NCI-H2196 treated with DMSO at 0.1 percent for 48 hours (cell line): ENCODE data around the gene PRSS53.
"Not testable (repeated sequence)": the region's sequence is repeated elsewhere in the genome, so short reads cannot be mapped to it uniquely, and the experiment has no call there.

Source experiments
- DNase-seq: peaks from one replicate; lab custom pipeline; 2025; ENCODE audit not compliant: unreplicated experiment; lab: John Stamatoyannopoulos, UW

Gene PRSS53

DNA sequence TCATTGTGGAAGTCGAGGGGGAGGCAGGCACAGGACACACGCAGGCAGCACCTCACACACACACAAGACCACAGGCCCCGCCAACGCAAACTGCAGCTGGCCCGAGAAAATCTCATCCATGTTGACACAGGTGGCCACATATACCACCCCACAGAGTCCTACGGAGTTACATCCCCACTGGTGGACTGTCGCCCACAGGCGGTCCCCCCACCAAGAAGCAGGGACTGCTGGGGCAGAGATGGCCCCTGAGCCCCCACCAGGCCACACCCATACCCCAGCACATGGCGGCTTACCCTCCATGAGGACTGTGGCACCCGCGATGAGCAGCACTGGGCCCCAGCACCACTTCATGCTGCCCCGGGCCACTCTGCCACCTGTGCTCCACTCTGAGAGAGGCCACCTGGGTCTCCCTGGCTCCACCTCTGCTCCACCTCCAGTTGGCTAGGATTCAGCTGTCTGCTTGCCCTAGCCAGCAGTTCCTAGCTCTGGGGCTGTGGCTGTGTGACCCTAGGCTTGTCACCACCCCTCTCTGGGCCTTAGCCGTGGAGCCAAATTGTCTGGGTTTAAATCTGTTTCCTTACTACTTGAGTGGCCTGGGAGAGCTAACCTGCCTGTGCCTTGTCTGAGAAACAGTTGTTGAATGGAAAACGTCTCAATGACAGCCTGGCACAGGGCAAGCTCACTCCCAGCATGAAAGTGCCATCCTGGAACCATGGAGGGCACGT, at the start of gene PRSS53:
PRSS53 (minus strand) TSS at position 485 of the 725 bp plus-strand sequence; CDS start at position 351, 134 bp downstream.
- DNase-seq: no peak

DNA sequence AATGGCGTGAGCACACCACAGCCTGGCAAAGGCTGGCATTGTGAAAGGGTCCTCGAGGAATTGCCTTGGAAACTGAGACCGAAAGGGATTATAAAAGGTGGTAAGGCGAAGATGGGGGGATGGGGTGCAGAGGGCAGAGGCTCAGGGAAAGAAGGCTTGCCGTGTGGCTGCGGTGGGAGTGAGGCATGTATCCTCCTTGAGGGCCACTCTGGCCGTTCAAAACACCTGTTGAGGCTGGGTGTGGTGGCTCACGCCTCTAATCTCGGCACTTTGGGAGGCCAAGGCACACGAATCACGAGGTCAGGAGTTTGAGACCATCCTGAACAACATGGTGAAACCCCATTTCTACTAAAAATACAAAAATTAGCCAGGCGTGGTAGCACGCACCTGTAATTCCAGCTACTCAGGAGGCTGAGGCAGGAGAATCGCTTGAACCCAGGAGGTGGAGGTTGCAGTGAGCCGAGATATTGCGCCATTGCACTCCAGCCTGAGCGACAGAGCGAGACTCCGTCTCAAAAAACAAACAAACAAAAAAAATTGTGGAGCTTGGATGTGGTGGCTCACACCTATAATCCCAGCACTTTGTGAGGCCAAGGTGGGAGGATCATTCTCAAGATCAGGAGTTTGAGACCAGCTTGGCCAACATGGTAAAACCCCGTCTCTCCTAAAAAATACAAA, 48.2 kb upstream of the PRSS53 start:
- DNase-seq: not testable (repeated sequence)

DNA sequence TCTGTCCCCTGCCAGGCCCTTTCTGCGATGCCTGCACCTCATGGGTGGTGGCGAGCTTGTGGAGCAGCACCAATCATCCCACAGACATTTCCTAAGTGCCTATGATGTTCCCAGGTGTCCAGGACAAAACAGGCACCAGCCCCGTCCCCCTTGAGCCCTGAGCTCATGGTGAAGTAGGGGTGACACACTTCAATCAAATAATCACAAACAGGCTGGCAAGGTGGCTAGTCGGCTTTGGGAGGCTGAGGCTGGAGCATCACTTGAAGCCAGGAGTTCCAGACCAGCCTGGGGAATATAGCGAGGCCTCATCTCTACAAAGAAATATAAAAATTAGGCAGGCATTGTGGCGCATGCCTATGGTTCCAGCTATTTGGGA, 47.5 kb upstream of the PRSS53 start:
- no peak for DNase-seq

DNA sequence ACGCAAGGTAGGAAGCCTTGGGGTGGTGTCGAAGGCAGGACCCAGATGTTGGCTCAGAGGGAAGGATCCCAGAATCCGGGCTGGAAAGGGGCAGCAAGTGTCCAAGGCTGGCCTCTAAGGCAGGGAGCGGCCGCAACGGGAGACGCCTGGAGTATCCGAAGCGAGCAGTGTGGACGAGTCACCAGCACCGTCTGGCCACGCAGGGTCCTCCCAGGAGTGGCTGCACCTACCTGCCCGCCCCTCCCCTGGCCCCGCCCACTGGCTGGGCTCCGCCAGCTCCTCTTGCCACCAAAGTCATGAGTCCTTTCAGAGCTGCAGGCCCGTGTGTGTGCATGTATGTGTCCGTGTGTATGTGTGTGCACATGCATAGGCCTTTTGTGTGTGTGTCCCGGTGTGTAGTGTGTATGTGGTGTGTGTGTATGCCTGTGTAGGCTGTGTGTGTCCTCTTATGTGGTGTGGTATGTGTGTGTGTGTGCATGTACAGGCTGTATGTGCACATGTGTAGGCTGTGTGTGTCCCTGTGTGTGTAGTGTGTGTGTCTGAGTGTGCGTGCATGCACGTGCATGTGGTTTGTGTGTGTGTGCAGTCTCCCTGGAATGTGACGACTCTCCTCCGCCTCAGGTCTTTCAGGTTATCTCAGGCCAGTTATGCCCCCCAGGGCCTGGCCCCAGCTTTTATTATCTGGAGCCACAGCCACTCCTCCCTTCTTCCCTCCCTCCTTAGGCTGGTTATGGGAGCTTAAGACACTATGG, 47.0 kb upstream of the PRSS53 start, which contains the start of gene PRSS8:
PRSS8 (minus strand) TSS at position 193 of the 752 bp plus-strand sequence. CDS start 229 bp downstream, outside the sequence.
- DNase-seq: peak; percentile 24

DNA sequence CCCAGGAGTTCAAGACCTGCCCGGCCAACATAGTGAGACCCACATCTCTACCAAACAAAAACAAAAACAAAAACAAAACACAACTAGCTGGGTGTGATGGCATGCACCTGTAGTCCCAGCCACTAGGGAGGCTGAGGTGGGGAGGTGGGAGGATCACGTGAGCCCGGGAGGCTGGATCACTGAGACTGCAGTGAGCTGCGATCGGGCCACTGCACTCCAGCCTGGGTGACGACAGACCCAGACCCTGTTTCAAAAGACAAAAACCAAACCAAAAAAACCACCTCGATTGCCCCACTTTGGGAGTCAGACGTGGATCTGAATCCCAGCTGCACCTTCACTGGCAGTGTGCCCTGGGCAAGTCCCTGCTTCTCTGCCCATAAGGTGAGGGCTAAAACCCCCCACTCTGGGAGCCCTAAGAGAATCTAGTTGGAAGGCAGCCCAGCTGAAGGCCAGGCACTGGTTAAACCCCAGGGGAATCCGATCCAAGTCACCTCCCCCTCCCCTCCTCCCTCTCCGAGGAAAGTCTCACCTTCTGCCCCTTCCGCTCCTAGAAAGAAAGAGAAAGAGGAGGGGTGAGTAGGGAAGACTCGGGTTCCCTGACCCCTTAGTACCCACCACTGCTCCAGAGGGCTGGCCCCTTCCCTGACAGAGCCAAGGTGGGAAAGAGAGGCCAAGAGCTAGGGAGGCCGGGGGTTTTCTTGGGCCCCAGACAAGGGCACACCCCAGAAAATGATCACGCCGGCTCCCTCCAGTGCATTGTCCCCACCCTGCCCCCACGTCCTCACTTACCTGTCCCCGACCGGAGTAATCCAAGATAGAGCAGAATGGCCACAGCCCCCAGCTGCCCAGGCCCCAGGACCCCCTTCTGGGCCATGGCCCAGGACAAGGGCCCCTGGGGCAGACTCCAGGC, 46.1 kb upstream of the PRSS53 start:
- peak; percentile 24 for DNase-seq

DNA sequence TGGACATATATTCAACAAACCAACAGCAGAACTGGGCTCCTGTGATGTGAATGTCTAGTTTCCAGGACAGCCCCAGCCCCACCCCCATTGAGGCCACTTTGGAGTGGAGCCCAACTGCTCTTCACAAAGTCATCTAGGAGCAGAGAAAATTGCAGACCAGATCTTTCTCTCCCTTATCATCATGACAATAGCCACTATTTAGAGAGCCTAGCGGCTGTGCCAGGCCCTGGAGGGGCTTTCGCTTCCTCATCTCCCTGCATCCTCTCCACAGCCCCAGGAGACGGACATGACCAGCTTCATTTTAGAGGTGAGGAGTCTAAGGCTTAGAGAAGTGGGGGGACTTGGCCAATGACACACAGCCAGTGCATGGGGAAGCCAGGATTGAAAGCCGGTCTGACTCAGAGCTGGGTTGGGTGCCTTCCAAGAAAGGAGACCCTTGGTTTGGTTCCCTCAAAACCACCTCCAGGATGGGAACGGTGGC, 45.4 kb upstream of the PRSS53 start:
- no peak for DNase-seq

DNA sequence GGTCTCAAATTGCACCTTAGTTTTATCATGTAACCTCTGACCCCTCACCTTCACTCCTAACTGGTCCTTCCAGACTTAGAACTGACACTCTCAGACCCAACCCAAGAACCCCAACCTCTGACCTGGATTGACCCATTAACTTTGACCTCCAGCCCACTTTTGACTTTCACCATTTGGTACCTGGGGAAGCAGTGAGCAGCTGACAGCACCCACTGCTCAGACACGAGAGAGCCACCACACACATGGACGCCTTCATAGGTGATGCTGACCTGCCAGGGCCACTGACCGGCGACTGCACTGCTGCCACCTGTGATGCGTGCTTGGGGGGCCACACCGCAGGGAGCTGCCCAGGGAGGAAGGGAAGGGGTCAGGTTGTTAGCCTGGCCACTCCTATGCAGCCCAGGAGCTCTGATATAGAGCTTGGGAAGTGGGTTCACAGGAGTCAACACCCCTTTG, 44.3 kb upstream of the PRSS53 start:
- DNase-seq: no peak

DNA sequence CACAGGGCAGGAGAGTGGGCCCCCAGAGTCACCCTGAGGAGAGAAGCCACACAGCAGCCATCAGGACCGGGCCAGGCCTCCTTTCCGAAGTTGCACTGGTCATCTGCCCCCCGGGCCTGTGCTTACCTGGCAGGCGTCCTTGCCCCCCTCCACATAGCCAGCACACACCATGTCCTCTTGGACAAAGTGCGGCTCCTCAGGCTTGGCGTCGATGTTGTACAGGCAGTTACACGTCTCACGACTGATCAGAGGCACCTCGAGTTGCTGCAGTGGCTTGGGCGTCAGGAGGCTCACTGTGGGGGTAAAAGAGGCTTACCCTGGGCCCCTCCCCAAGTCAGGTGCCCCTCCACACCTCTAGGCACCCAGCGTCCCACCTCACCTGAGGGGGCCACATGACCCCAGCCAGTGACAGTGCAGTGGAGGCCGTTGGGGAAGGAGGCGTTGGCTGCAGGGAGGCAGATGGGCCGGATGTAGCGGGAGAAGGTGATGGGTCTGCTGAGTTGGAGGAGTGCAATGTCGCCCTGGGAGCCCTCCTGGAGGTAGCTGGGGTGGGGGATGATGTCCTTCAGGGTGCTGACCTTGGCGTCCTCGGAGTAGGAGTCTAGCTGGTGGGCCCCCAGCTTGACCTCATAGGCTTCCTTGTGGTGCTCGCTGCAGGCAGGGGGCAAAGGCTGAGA, 43.7 kb upstream of the PRSS53 start:
- DNase-seq: no peak

DNA sequence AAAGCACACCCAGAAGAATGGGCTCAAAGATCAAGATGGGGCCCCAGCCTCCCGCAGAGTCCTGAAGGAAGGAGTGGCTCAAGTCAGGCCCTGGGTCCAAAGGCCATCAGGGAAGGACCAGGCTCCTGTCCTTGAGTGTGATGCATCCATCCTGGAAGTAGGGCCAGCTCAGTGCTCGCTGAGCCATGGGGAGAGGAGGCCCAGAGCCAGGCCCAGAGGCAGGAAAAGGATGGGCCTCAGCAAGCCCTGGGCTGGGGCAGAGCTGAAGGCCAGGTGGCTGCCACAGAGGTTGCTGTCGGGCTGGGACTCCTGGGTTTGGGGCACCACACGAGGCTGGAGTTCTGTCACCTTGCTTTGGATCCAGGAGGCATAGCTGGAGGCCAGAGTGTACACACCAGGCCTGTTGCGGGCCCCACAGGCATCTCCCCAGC, 43.1 kb upstream of the PRSS53 start:
- DNase-seq: no peak

DNA sequence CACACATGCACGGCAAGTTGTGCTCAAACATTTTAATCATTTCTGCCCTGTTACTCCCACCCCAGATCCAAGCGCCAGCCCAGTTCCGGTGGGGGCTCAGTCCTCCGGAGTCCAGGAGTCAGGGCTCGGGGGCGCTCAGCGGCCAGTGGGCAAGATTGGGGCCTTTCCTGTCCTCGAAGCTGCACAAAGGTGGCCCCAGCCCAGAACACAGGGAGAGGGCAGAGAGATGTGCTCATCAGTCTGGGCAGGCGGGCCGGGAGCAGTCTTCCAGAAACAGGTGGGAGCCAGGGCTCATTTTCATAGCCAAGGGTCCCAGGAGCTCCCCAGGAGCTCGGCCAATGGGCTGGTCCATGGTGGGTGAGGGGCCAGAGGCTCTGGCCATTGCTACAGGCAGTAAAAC, 42.7 kb upstream of the PRSS53 start:
- DNase-seq: no peak

DNA sequence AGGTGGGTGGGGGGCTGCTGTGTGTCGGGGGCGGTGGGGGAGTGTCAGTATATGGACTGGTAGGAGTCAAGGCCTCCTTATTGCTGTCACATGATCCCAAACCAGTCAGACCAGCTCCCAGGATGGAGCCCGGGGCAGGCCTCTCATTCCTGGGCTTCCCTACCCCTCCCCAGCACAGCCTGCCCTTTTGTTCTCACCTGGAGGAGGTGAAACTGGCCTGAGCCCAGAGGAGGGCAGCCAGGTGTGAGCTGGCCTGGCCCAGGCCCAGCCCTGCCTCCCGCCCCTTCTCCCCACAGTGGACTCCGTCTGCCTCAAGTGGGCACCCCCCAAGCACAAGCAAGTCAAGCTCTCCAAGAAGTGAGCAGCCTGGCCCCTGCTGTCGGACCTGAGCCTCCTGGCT, 42.2 kb upstream of the PRSS53 start:
- DNase-seq: peak; percentile 67

DNA sequence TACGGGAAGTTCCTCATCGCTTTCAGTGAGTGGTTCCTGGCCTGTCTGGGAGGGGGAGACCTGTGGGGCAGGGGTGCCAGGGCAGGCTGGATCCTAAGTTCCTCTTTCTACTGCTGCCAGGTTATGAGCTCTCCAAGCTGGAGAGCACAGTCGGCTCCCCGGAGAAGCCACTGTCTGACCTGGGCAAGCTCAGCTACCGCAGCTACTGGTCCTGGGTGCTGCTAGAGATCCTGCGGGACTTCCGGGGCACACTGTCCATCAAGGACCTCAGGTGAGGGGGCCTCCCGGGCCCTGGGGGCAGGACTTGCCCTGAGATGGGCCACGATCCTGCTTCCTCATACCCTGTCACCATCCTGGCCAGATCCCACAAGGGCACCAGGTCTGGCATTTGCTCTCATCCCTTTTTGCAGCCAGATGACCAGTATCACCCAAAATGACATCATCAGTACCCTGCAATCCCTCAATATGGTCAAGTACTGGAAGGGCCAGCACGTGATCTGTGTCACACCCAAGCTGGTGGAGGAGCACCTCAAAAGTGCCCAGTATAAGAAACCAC, 41.7 kb upstream of the PRSS53 start:
- peak; percentile 46 for DNase-seq

DNA sequence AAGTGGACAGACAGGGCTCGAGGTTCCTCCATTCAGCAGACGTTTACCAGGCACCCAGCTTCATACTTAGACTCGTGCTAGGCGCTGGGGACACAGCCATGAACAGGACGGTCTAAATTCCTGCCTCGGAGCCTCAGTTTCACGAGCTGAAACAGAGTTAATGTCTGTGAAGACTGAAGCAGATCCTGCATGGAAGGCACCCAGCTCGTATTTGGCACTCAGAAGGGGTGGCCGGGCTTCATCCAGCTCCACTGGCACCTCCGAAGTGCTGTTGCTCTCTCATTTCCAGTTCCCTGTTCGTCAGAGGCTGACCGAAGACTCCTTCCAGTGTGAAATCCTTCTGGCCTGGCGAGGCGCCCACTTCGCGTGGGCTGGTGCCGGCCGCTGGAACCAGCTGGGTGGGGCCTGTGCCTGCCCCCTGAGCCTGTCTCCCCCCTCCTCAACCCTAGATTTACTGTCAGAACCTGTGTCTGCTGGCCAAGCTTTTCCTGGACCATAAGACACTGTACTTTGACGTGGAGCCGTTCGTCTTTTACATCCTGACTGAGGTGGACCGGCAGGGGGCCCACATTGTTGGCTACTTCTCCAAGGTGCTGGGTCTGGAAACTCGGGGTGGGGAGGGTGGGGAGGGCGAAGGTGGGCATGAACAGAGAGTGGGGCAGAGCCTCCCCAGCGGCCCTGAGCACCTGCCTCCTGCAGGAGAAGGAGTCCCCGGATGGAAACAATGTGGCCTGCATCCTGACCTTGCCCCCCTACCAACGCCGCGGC, 41.0 kb upstream of the PRSS53 start:
- no peak for DNase-seq

DNA sequence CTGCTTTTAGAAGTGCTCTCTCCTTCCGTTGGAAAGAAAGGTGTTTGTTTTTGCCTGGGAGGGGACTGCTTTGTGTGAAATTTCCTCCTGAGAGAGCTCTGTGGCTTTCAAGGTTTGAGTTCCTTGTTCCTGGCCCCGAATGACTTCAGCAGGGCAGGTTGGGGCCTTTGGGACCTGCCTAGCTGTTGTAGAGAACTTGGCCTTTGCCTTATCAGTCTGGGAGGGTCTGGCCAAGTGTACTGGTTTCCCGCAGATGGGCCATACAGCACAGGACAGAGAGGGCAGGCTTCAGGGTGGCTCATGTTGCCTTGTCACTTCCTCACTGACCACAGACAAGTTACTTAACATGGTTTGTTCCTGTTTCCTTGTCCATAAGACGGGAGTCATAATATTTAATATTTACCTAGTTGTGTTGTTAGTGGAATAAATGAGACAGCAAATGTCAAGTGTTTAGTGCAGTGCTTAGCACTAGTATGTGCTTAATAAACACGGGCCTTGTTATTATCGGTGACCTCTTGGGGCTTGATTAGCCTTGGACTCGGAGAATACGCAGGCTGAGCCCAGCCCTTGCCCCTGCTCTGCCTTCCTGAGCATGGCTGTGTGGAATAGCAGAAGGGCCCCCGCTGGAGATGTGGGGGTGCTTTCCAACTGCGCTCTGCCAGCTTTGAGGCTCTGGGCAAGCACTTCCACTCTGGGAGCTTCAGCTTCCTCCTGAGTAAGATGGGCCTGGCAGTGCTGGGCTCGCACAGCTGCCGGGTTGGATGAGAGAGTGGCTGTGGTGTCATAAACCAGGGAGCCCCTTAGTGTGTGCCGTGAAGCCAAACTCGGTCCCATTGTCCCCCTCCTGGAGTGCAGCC, 40.2 kb upstream of the PRSS53 start:
- no peak for DNase-seq

DNA sequence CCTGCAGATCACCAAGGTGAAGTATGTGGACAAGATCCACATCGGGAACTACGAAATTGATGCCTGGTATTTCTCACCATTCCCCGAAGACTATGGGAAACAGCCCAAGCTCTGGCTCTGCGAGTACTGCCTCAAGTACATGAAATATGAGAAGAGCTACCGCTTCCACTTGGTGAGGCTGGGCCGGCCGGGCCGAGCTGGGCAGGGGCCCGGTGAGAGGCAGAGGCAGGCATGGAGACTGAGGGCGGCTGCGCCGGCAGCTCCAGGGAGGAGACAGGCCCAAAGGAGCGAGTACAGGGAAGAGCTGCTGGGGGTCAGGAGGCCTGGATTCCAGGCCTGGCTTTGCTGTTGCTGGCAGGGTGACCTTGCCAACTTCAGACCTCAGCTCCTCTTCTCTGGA, 38.4 kb upstream of the PRSS53 start:
- DNase-seq: no peak

DNA sequence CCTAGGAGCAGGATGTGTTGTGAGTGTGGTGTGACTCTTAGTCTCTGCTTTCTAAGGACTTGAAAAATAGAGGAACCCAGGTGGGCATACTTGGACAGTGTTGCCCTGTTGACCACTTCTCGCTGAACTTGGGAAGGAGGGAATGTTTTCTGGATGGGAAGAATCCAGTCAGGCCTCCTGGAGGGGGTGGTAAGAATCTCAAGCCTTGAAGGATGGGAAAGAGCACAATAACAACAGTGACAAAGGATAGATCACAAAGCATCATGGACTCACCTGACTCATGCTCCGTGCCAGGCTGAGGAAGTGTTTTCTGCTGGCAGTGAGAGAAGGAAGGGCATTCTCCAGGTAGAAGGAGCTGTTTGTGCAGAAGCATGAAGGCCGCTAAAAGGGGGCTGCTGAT, 37.1 kb upstream of the PRSS53 start:
- DNase-seq: no peak

DNA sequence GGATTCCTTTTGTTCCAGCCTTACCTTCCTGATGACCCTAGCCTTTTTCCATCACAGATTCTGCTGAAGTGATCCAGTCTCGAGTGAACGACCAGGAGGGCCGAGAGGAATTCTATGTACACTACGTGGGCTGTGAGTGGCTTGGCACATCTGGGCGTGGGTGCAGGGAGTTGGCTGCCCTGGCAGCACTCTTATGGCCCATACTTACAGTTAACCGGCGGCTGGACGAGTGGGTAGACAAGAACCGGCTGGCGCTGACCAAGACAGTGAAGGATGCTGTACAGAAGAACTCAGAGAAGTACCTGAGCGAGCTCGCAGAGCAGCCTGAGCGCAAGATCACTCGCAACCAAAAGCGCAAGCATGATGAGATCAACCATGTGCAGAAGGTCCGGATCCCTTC, 31.4 kb upstream of the PRSS53 start:
- no peak for DNase-seq
